Activated naive CD4-positive, alpha-beta T cell treated with anti-CD3 and anti-CD28 coated beads, Interleukin-2, amount 50 U/mL, for 72 hours (primary cell): ENCODE measurements around the gene CC2D2A. TPM values are rescaled to one million over a fixed set of nuclear protein-coding genes. Genes with fewer than 3 reads are reported as not detected.

Experiments
- ATAC-seq, 2 donors: fragments of 150-1000 bp; cut with Tn5 transposase; 2 replicates each; pipeline ENCODE4 v1.10.0; 2021; ENCODE audit warnings: mild to moderate bottlenecking in 2 of 2, moderate library complexity in 2 of 2
- DNase-seq, 2 donors: peaks; one replicate each; pipeline ENCODE4 v3.0.0; 2021 to 2022; ENCODE audit warnings: low spot score in 2 of 2
- H3K27ac Mint-ChIP-seq, 2 donors: one replicate each; pipeline ENCODE4 v1.8.0; 2022; ENCODE audit warnings: mild to moderate bottlenecking in 2 of 2, mixed read lengths in 2 of 2
- H3K36me3 Mint-ChIP-seq, 2 donors: one replicate each; pipeline ENCODE4 v1.8.0; 2022; ENCODE audit warnings: mixed read lengths in 2 of 2
- H3K9me3 Mint-ChIP-seq, 2 donors: one replicate each; pipeline ENCODE4 v1.8.0; 2022; ENCODE audit warnings: mixed read lengths in 2 of 2
- total RNA-seq, 2 donors: library from RNA; stranded (reverse); gene quantifications; one replicate each; pipeline ENCODE4 v1.2.3, GENCODE V29; 2022

Gene CC2D2A
- not detected for total RNA-seq

DNA sequence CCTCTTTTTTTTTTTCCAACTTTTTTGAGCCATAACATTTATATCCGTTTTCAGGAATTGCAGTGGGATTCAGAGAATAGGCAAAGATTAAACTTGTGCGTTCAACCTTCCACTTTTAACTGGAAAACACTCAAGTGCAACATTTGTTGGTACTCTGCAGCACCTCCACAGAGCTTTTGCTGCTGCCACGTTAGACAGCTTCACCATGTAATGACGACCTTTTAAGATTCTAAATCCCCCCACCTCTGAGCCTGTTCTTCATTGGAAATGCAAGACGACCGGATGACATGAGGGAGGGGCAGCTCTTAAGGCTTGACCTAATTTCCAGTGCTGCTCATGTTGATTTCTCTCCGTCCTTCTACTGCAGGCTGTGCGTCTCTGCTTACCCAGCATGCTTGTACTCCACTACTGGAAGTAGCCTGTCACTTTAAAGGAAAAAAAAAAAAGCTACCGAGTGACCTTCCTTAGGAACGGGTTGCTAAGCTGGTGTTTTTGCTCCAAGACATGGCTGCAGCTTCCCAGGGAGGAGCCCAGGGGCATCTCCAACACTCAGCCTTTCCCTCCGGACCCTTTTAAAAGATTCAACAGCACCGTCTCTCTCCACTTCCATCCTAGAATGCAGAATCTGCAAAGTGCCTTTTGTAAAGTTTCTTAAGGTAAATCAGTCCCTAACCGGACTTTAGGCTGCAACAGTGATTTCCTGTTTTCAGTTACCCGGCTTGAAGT lies at the start of gene CC2D2A:
CC2D2A (plus strand) TSS at position 481 of the 726 bp plus-strand sequence. CDS start 6,051 bp downstream, outside the sequence.
- Mint-ChIP-seq H3K9me3 (no peaks in the 10 kb centered on the region), H3K36me3 (no peaks in the 10 kb centered on the region), H3K27ac (no peak within 1 kb of the TSS)
- ATAC-seq (no peak), DNase-seq (no peak)

DNA sequence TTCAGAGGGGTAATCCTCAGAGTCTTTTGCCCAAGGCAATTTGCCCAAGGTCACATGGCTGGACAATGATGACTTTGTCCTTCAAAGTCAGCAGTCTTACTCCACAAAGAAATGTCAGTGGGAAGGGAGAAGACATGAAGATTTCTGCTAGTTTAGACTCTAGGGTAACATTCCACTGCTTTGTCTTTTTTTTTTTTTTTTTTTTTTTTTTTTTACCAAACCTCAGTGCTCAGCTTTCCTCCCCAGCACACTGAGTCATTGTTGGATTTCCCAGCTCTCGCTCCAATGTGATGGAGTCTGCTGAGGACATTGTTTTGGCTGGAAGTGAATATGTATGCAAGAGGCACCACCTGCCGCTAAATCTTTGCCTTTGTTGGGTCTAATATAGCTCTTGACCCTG lies 49.0 kb upstream of the CC2D2A start:
- H3K9me3 Mint-ChIP-seq, result peaks cover 4 to 25% of the 10 kb centered on the region in 2 donors
- no peak for DNase-seq

DNA sequence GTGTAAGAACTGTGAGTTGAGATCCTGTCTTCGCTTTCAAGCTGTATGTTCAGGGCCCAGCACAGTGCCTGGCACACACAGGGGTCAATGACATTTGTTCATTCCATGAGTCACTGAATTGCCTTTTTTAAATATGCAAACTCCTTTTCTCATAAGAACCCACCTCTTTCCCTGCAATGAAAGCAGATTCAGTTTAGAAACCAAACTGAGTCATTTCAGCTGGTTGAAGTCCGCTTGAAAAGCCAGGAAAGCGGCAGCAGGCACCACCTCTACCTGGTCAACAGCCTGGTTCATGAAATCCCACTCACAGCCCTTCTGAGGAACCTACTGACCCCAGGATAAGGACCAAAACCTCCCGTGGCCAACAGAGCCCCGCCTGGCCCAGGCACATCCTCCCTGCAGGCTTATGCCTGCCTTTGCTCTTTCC lies 46.4 kb upstream of the CC2D2A start:
- peak overlapping the region; percentile 71 to 89 for H3K27ac Mint-ChIP-seq

More for the DNA sequence above, 49.0 kb upstream of the CC2D2A start:
- Mint-ChIP-seq H3K27ac (peak overlapping the region in 1 of 2 donors; percentile 34), H3K36me3 (peaks cover 0 to 21% of the 10 kb centered on the region in 2 donors)
- no peak for ATAC-seq

DNA sequence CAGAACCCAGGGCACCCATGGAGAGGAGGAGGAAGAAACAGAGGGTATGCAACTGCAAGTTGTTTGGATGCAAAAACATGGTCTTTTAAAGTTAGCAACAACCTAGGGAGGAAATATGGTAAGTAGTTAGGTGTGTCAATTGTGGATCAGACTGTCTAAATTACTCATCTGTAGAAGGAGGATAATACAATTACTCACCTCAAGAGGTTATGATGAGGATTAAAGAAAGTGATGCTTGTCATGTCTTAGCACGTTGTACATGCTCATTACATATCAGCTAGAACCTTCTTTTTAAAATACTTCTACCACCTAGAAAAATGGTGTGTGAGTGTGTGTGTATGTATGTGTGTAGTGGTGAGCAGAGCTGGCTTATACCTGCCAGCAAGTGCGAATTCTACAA lies 44.2 kb upstream of the CC2D2A start:
- H3K27ac Mint-ChIP-seq, result peak overlapping the region; percentile 38 to 71
- ATAC-seq (peak; percentile 75 to 91), DNase-seq (no peak)
- H3K36me3 Mint-ChIP-seq, result peaks cover 0 to 10% of the 10 kb centered on the region in 2 donors
- H3K9me3 Mint-ChIP-seq, result peaks cover 0 to 12% of the 10 kb centered on the region in 2 donors

More for the DNA sequence above, 46.4 kb upstream of the CC2D2A start:
- ATAC-seq (peak; percentile 63 to 78), DNase-seq (peak; percentile 35 to 58)
- Mint-ChIP-seq H3K36me3 (peaks cover 0 to 15% of the 10 kb centered on the region in 2 donors), H3K9me3 (peaks cover under 1 to 16% of the 10 kb centered on the region in 2 donors)

GRCh38 chr4:15427161-15427560 lies 42.5 kb upstream of the CC2D2A start:
- ATAC-seq (no peak), DNase-seq (no peak)
- Mint-ChIP-seq H3K9me3 (peaks cover 4 to 12% of the 10 kb centered on the region in 2 donors), H3K36me3 (peaks cover 0 to 10% of the 10 kb centered on the region in 2 donors), H3K27ac (no peak overlapping the region)

DNA sequence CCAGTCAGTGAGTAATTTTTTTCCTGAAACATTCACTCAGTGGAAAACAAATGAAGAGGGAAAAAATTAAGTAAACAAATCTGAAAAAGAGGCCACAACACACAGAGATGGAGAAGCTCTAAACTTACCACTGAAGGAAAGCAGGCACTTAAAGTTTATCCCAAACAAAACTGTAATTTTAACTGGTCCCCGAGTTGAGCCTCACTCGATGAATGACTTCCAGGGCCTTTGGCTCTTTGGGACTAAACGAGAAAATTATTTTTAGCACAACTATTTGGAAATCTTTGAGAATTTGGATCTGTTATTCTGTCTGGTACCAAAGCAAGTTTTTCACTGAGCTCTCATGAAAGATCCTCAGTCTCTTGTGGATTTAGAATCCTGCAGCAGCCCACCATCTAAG lies 42.0 kb upstream of the CC2D2A start, which contains the start of gene C1QTNF7:
C1QTNF7 (plus strand) TSS at position 333 of the 400 bp plus-strand sequence. CDS start 7,711 bp downstream, outside the sequence.
- Mint-ChIP-seq H3K9me3 (peaks cover 4 to 12% of the 10 kb centered on the region in 2 donors), H3K36me3 (peaks cover 0 to 10% of the 10 kb centered on the region in 2 donors), H3K27ac (peak within 1 kb of the TSS in 1 of 2 donors; percentile 38)
- DNase-seq (no peak), ATAC-seq (no peak)

DNA sequence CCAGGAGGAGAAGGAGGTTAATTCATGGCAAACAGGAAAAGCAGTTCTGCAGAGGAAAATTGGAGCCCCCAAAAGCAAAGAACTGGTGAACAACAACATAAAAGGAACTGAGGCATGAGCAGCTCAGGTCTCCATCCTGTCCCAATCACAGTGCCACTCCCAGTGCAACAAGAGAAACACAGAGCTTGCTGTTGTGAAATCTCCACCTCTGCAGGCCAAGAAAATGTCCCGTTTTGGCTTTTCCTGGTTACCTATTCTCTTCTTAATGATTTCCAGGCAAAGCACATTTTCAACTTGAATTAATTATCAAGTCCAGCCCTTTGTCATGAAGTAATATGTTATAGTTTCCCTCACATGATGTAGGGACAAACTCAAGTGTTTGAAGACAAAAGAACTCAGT lies 41.1 kb upstream of the CC2D2A start:
- no peak for ATAC-seq
- DNase-seq, result no peak
- peaks cover 4 to 11% of the 10 kb centered on the region in 2 donors for H3K9me3 Mint-ChIP-seq
- peak overlapping the region in 1 of 2 donors; percentile 38 for H3K27ac Mint-ChIP-seq
- H3K36me3 Mint-ChIP-seq, result peaks cover 0 to 8% of the 10 kb centered on the region in 2 donors

- Mint-ChIP-seq H3K9me3 (peaks cover 0 to 4% of the 10 kb centered on the region in 2 donors), H3K27ac (no peak overlapping the region), H3K36me3 (no peaks in the 10 kb centered on the region)
- no peak for DNase-seq
- no peak for ATAC-seq
Measured at GRCh38 chr4:15434091-15434490, 35.6 kb upstream of the CC2D2A start.

- DNase-seq, result no peak
- Mint-ChIP-seq H3K27ac (no peak overlapping the region), H3K9me3 (peaks cover 0 to 4% of the 10 kb centered on the region in 2 donors), H3K36me3 (no peaks in the 10 kb centered on the region)
- no peak for ATAC-seq
Measured at GRCh38 chr4:15434676-15435075, 35.0 kb upstream of the CC2D2A start.

DNA sequence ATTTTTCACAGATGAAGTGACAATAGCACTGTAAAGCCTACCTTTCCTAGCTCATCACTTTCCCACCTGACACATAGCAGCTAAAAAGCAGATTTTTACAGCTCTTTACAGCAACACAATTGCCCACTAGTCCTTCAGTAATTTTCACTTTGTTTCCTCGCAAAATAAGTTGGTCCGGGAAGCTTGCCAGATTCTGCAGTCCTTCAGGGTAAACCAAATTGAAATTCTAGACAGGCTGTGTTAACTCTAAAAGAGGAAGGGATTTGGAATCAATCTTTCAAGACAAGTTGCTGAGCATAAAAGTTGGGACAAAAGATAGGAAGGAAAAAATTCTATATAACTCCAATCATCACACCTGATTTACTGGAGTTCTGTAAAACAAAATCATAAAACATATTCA lies 33.2 kb upstream of the CC2D2A start:
- DNase-seq (no peak), ATAC-seq (no peak)
- peaks cover 0 to 4% of the 10 kb centered on the region in 2 donors for H3K9me3 Mint-ChIP-seq
- H3K36me3 Mint-ChIP-seq, result no peaks in the 10 kb centered on the region
- H3K27ac Mint-ChIP-seq, result no peak overlapping the region

- peak; percentile 37 to 67 for ATAC-seq
- no peak for DNase-seq
- Mint-ChIP-seq H3K9me3 (peaks cover 0 to 5% of the 10 kb centered on the region in 2 donors), H3K27ac (no peak overlapping the region), H3K36me3 (peaks cover 0 to 5% of the 10 kb centered on the region in 2 donors)
Measured at GRCh38 chr4:15438939-15439524, 30.6 kb upstream of the CC2D2A start.

DNA sequence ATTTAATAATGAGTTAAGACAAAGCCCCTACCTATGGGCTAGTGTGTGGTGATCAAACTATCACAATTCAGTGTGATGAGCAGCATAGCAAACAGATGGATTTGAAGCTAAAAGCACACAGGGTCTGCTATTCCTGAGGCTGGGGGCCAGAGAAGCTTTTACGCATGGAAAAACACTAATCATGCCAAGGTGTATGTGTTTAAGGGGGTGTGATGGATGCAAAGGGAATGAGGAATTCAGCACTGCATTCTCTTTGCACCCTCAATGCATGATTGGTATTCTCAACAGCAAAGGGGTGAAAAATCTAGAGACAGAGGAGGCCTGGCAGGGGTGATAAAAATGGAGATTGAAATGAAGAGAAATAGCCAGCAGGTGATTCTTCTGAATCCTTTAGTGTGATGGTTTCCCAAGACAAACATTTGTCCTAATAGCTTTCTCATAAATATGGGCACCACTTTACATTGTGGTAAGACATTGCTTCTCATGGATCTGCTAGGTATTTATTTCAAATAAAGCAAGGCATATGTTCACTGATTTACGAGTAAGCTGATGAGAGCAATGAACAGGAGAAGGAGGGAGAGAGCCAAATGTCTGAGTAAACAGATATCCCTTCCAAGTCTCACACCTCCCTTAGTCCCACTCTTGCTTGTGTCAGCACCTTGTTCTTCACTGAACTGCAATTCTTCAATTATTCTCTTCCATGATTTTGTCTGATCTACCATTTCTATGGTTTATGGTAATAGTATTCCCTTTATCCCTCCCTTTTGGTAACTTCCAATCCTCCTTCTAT lies 26.1 kb upstream of the CC2D2A start:
- DNase-seq (no peak), ATAC-seq (no peak)
- peaks cover 0 to 13% of the 10 kb centered on the region in 2 donors for H3K9me3 Mint-ChIP-seq
- H3K27ac Mint-ChIP-seq, result no peak overlapping the region
- peaks cover 0 to 12% of the 10 kb centered on the region in 2 donors for H3K36me3 Mint-ChIP-seq

- H3K9me3 Mint-ChIP-seq, result peaks cover 0 to 13% of the 10 kb centered on the region in 2 donors
- no peak for ATAC-seq
- H3K27ac Mint-ChIP-seq, result no peak overlapping the region
- DNase-seq, result no peak
- peaks cover 0 to 12% of the 10 kb centered on the region in 2 donors for H3K36me3 Mint-ChIP-seq
Measured at GRCh38 chr4:15444276-15444675, 25.4 kb upstream of the CC2D2A start.

GRCh38 chr4:15444879-15445547 lies 24.7 kb upstream of the CC2D2A start:
- ATAC-seq, result no peak
- DNase-seq, result no peak
- peak overlapping the region in 1 of 2 donors; percentile 62 for H3K27ac Mint-ChIP-seq

GRCh38 chr4:15451181-15451865 lies 18.4 kb upstream of the CC2D2A start:
- no peak for ATAC-seq
- Mint-ChIP-seq H3K27ac (no peak overlapping the region), H3K36me3 (peaks cover 0 to 5% of the 10 kb centered on the region in 2 donors), H3K9me3 (peaks cover 0 to 4% of the 10 kb centered on the region in 2 donors)
- no peak for DNase-seq

More at GRCh38 chr4:15444879-15445547, 24.7 kb upstream of the CC2D2A start:
- Mint-ChIP-seq H3K36me3 (peaks cover 0 to 12% of the 10 kb centered on the region in 2 donors), H3K9me3 (peaks cover 0 to 13% of the 10 kb centered on the region in 2 donors)
